ENCODE results near the gene PTPN20.

DNA sequence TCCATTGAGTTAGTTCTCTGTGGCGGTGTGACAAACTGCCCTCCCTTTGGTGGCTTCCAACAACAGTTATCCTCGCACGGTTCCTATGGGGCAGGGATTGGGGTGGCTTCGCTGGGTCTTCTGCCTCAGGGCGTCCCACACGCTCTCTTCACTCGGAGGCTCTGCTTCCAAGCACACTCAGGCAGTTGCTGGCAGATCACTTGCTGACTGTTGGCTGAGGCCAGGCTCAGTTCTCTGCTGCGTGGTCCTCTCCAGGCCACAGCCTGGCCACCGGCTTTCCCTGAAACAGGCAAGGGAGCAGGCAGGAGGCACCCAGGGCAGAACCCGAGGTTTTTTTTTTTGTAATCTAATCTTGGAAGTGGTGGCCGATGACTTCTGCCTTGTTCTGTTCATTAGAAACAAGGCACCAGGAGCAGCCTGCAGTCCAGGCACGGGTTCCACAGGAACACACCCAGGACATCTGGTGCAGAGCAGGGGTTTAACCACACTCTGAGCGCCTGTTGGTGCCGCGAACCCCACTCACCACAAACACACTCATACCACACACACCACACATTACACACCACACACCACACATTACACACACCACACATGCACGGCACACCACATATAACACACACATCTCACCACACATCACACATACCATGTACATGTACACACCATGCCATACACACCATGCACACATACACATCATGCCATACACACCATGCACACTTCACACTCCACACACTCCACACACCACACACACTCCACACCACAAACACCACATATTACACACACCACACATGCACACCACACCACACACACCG is 112.2 kb downstream of the PTPN20 start:
- TF ChIP-seq, protein P1, sequence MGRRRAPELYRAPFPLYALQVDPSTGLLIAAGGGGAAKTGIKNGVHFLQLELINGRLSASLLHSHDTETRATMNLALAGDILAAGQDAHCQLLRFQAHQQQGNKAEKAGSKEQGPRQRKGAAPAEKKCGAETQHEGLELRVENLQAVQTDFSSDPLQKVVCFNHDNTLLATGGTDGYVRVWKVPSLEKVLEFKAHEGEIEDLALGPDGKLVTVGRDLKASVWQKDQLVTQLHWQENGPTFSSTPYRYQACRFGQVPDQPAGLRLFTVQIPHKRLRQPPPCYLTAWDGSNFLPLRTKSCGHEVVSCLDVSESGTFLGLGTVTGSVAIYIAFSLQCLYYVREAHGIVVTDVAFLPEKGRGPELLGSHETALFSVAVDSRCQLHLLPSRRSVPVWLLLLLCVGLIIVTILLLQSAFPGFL (CRISPR knock-in tag; IDR thresholded peaks at IDR 0.05; ENCODE audit: borderline replicate concordance) = no peak
- TF ChIP-seq, protein P2, sequence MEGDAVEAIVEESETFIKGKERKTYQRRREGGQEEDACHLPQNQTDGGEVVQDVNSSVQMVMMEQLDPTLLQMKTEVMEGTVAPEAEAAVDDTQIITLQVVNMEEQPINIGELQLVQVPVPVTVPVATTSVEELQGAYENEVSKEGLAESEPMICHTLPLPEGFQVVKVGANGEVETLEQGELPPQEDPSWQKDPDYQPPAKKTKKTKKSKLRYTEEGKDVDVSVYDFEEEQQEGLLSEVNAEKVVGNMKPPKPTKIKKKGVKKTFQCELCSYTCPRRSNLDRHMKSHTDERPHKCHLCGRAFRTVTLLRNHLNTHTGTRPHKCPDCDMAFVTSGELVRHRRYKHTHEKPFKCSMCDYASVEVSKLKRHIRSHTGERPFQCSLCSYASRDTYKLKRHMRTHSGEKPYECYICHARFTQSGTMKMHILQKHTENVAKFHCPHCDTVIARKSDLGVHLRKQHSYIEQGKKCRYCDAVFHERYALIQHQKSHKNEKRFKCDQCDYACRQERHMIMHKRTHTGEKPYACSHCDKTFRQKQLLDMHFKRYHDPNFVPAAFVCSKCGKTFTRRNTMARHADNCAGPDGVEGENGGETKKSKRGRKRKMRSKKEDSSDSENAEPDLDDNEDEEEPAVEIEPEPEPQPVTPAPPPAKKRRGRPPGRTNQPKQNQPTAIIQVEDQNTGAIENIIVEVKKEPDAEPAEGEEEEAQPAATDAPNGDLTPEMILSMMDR (IDR thresholded peaks at IDR 0.05) = no peak
- TF ChIP-seq TCF7 (CRISPR knock-in tag; IDR thresholded peaks at IDR 0.05; ENCODE audit: low read depth) = no peak
- TF ChIP-seq, protein P3, sequence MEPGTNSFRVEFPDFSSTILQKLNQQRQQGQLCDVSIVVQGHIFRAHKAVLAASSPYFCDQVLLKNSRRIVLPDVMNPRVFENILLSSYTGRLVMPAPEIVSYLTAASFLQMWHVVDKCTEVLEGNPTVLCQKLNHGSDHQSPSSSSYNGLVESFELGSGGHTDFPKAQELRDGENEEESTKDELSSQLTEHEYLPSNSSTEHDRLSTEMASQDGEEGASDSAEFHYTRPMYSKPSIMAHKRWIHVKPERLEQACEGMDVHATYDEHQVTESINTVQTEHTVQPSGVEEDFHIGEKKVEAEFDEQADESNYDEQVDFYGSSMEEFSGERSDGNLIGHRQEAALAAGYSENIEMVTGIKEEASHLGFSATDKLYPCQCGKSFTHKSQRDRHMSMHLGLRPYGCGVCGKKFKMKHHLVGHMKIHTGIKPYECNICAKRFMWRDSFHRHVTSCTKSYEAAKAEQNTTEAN (CRISPR knock-in tag; IDR thresholded peaks at IDR 0.05) = no peak
- TF ChIP-seq, protein P4, sequence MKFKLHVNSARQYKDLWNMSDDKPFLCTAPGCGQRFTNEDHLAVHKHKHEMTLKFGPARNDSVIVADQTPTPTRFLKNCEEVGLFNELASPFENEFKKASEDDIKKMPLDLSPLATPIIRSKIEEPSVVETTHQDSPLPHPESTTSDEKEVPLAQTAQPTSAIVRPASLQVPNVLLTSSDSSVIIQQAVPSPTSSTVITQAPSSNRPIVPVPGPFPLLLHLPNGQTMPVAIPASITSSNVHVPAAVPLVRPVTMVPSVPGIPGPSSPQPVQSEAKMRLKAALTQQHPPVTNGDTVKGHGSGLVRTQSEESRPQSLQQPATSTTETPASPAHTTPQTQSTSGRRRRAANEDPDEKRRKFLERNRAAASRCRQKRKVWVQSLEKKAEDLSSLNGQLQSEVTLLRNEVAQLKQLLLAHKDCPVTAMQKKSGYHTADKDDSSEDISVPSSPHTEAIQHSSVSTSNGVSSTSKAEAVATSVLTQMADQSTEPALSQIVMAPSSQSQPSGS (CRISPR knock-in tag; IDR thresholded peaks at IDR 0.05; ENCODE audit: borderline replicate concordance, low read depth) = no peak
- no peak for TF ChIP-seq NR3C1 (CRISPR knock-in tag; conservative IDR thresholded peaks at IDR 0.05; ENCODE audit: low read depth)
- no peak for TF ChIP-seq ZNF317 (CRISPR knock-in tag; IDR thresholded peaks at IDR 0.05; ENCODE audit: borderline replicate concordance, low read depth)
- no peak for TF ChIP-seq SP1 (CRISPR knock-in tag; conservative IDR thresholded peaks at IDR 0.05)
- no peak for TF ChIP-seq JUN (CRISPR knock-in tag; IDR thresholded peaks at IDR 0.05)
- TF ChIP-seq CREM (CRISPR knock-in tag; IDR thresholded peaks at IDR 0.05) = no peak
- TF ChIP-seq CREB1 (CRISPR knock-in tag; IDR thresholded peaks at IDR 0.05) = no peak
- TF ChIP-seq, protein P5, sequence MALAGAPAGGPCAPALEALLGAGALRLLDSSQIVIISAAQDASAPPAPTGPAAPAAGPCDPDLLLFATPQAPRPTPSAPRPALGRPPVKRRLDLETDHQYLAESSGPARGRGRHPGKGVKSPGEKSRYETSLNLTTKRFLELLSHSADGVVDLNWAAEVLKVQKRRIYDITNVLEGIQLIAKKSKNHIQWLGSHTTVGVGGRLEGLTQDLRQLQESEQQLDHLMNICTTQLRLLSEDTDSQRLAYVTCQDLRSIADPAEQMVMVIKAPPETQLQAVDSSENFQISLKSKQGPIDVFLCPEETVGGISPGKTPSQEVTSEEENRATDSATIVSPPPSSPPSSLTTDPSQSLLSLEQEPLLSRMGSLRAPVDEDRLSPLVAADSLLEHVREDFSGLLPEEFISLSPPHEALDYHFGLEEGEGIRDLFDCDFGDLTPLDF (CRISPR knock-in tag; IDR thresholded peaks at IDR 0.05) = no peak

Measured in WTC11 (cell line).